ENCODE results near the gene ICA1L.

The ICA1L gene

DNA sequence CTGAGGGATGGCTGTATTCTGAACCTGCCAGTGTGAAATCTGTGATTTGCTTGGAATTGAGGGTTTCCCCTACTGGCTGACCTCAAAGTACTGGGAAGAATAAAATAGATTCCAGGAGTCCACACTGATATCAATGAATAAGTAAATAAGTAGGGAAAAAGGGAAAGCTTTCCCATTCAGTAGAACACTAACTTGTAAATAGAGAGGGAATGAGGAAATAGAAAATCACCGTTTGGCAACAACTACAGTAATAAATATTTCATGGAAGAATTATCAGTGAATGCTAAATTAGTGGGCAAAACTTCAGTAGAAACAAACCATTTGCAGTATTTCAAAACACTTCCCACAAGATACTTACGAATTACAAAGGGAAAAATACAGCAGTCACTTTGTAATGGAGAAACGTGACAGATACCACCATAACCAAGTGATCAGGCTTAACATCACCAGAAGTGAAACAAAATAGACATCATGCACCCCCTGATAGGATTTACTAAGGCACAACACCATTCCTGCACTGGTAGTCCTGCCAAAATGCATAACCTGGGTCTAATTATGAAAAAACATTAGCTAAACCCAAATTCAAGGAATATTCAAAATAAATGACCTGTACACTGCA is 88.5 kb downstream of the ICA1L start:
- DNase-seq (ENCODE audit: low read depth in 2 of 2, low spot score in 1 of 2), result no peak

DNA sequence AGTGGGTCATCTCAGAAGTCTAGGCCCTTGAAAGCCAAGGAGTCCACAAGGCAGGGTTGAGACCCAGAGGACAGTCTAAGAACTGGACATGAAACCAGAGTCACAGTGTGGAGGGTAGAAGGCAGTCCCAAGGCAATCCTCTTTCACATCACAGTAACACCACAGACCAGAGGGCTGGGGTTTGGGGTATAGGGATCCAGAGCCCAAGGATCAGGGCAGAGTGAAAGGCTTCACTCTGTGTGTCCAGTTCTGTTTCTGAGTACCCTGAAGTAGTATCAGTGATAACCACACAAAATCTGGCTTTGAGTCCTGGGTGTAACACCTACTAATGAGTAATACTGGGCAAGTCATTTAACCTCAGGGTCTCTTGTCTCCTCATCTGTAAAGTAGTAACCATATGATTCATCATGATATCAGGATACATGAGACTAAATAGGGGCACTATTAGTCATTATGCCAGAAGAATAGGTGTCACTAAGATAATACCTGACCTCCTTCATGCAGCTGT is 91.0 kb downstream of the ICA1L start:
- no peak for DNase-seq (ENCODE audit: low read depth in 2 of 2, low spot score in 1 of 2)

DNA sequence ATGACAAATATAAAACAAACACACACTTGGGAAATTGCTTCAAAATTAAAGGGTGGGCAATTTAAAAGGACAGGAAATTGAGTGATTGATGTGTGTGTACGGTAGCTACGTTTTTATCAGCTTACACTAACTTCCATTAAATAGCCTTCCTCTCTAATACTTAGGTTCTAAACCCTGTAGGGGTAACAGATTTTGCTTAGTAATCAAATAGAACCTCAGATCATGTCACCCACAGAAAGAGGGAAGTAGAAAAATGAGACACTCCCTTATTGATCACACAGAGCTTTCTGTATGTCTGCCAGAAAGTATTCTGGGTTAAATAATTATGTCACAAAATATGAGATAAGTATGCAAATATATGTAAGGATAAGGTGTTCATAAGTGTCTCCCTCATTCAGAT is 93.3 kb downstream of the ICA1L start:
- DNase-seq (ENCODE audit: low read depth in 2 of 2, low spot score in 1 of 2), result no peak

DNA sequence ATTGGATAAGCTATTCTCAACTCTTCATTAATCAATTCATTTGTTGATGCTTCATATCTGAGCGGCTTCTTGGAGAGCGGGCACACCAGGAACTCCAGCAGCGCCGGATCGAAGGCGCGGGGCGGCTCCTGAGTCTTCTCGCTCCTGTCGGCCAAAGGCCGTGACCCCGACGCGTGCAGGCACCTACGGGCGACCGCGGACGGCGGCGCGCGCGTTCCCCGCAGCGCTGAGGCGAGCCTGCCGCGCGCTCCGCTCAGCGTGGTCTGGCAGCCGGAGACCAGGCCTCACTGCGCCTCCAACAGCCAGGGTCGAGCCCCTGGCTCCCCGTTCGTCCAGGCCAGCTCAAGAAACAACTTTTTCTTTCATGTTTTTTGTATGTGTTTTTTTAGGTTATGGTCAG is 97.5 kb downstream of the ICA1L start:
- DNase-seq (ENCODE audit: low read depth in 2 of 2, low spot score in 1 of 2), result no peak

DNA sequence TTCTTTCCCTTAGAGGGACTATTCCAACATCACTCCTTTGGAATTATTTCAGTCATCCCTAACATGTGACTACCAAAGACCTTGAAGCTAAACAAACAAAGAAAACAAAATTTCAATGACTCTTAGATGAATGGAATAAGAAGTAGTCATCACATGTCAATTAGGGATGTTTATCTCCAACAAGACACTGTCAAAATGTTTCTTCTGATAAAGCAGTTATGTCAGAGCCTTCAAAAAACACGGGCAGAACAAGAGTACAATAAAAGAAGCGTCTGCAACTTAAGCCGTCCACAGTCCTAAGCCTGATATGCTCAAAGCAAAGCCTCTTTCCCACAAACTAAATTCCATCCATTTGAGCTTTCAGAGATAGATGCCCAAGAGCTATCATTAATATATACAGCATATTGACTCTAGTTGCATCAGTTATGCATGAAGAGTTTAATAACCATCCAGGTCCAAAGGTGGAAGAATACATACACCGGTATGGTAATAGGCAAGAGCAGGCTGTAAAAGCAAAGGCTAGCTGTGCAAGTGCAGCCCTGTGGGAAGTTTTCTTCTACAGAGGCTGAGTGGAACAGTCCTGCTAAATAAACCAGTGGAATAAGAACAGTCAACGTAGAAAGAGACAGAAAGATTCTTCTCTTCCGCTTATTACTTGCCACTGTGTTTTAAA is 98.1 kb downstream of the ICA1L start:
- no peak for DNase-seq (ENCODE audit: low read depth in 2 of 2, low spot score in 1 of 2)

DNA sequence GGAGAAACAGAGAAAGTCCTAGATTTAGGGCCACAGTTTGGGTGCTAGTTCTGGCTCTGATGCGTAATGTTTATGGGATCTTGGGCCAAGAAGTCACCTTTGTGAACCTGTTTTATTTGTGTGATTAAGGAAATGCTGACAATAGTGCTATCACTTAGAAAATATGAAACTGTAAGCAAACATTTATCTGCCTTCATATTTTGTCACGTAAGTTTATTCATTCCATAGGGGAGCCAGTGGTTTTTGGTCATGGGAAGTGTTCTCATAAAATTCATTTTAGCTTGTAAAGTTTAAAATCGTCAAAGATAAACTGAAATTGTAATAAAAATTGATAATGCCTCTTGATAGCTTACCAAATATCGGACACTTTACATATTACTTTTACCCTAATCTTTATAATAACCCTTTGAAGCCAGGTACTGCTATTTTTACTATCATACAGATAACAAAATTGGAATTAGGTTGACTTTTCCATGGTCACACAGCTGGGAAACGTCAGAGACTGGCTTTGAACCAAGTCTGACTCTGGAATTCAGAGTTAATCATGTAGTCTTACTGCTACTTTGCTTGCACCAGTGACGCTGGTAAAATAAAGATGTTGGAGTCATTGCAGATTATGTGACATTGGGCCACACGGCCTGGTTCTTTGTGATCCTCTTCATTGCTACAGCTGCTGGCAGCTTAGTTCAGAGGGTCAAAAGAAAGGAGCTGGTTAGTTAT is 99.7 kb downstream of the ICA1L start:
- DNase-seq (ENCODE audit: low read depth in 2 of 2, low spot score in 1 of 2), result no peak

DNA sequence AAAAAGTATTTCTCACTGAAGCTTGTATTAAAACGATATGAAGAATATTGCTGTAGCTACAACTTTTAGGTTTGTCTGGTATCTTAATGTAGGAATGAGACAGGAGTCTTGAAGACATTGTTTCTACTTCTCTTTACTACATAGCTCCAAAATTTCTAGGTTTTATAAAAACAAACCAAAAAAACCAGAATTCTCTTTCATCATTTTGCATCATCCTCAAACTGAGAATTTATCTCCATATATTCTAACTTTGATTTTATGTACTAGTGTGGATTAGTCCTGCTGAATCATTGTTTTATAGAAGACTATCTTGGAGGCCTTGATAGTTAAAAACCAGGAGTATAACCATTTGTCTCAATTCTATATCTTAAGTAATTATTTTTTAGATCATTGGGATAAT is 100.2 kb downstream of the ICA1L start:
- DNase-seq (ENCODE audit: low read depth in 2 of 2, low spot score in 1 of 2), result no peak

DNA sequence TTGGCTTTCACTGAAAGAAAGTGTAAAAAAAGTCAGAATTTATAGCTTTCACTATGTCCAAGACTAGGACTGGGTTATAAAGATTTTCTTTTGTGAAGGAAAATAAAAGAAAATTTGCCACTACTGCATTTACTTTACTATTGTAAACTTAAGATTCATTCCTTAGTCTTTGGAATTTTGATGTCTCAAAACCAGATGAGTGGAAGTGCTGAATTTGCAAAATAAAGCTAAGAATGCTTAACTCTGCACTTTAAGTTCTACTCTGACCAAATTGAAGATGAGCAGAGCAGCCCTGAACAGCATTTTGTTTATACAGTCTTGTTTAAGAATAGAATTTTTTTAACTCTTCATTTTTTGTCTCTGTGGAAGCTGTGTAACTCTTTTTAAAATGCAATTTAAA is 102.4 kb downstream of the ICA1L start:
- no peak for DNase-seq (ENCODE audit: low read depth in 2 of 2, low spot score in 1 of 2)

DNA sequence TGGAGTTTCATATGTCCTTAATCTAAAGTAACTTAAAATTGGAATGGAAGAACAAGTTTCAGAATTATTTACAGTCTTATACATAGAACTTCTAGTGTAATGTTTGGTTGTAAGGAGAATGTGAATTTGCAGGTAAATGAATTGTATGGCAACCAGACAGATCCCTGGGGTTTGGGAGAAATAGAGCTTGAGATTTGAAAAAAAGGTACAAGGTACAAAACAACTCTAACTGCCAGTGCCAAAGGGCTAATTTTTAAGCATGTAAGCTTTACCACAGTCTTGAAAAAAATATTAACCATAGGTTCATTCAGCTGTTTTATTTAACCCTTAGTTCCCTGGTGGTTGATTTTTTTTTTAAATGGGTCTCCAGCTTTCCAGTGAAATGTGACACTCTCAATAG is 103.3 kb downstream of the ICA1L start:
- DNase-seq (ENCODE audit: low read depth in 2 of 2, low spot score in 1 of 2), result no peak

DNA sequence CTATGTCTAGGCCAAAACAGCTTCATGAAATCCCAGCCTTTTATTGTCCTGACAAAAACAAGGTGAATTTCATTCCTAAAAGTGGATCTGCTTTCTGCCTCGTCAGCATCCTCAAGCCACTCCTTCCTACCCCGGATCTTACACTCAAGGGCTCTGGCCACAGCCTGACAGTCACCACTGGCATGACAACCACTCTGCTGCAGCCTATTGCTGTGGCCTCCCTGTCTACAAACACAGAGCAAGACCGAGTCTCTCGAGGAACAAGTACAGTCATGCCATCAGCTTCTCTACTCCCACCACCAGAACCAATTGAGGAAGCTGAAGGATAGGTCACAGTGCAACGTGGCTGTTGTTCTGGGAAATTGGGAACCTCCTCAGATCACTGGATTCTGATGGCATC is 106.1 kb downstream of the ICA1L start:
- no peak for DNase-seq (ENCODE audit: low read depth in 2 of 2, low spot score in 1 of 2)

DNA sequence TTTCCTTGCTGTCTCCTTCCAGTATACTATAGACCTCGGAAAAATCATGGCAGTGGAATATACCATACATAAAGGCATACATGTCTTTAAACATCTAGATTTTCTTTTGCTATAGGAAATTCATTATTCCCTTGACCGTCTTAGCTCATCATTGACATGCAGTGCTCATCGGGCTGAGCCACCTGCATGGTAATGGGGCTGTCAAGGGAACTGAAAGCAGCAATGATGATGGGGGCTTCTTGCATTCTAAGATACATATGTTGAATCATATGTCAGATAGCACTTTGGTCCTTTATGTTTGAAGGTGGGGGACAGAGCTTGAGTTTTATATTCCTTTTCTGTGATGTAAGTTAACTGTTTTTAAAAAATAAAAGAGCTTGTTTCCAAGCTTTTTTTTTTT is 106.6 kb downstream of the ICA1L start:
- DNase-seq (ENCODE audit: low read depth in 2 of 2, low spot score in 1 of 2), result no peak

DNA sequence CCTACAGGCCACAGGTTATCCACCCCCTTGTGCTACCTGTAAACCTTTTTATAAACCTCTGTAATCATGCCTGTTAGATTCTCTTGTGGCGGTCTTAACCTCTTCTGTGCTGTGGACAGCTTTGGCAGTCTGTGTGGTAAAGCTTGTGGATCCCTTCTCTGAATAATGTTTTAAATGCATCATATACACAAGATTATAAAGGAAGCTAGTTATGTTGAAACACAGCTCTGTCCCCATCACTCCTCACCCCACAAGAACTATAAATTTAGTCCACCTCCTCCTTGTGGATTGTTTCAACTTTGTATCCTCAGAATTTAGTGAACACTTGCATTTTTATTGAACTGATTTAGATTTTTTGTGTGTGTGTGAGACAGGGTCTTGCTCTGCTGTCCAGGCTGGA is 107.7 kb downstream of the ICA1L start:
- DNase-seq (ENCODE audit: low read depth in 2 of 2, low spot score in 1 of 2), result no peak

DNA sequence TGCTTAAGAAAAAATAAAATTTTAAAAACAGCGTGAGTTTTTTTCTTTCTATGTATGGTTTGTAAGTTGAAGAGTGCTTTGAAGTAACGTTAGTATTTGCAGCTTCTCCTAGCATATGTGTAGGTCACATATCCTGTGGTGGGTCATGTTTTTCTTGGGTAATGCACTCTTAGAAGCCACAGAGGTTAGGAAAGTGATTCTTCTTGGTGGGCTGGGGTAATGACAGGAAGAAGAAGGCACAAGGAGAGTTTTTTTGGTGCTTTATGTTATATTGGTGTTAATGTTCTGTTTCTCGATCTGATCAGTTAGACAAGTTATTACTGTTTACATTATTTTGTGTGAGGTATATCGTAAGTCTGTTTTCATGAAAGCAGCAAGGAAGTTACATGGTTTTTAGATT is 109.0 kb downstream of the ICA1L start:
- DNase-seq (ENCODE audit: low read depth in 2 of 2, low spot score in 1 of 2), result no peak

DNA sequence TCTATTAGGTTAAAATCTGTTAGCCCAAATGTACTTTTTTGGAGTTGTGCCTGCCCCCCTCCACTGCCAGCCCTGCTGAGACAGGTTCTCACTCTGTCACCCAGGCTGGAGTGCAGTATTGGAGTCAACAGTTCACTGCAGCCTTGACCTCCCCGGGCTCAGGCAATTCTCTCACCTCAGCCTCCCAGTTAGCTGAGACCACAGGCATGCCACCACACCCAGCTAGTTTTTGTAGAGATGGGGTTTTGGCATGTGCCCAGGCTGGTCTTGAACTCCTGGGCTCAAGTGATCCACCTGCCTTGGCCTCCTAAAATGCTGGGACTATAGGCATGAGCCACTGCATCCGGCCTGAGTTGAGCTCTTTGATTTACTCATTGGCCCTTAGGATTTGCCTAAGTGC is 110.7 kb downstream of the ICA1L start:
- DNase-seq (ENCODE audit: low read depth in 2 of 2, low spot score in 1 of 2), result no peak

DNA sequence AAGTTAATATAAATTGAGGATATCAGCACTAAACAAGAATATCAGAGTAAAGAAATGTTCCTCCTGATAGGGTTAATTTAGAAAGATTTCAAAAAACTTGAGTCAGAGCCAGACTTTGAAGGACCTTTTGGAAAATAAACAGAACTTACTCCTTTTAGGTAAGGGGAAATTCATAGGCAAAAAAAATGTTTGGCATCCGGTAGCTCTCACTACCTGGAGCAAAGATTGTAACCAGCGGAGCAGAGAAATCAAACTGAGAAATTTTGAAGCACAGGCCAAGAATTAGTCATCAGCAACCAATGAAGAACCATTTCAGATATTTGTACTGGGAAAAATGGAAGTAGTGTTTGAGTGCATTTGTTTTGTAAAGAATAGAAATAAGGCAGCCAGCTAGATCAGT is 113.0 kb downstream of the ICA1L start:
- DNase-seq (ENCODE audit: low read depth in 2 of 2, low spot score in 1 of 2), result no peak

DNA sequence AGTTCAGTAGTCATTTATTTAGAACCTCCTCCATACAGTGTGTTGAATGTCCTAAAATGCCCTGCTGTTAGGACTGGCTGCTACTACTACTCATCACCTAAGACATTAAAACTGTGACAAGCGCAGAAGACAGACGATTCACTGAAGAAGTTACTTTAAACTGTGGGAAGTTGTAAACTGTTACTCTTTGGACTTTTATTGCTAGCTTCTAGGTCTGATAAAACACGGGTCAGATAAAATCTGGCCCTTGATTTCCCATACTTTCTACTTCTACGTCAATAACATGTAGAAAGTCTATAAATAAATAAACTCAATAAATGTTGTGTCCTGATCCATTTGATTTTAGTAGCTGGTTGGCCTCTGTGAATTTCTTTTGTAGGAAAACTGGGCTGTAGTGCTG is 113.4 kb downstream of the ICA1L start:
- no peak for DNase-seq (ENCODE audit: low read depth in 2 of 2, low spot score in 1 of 2)

DNA sequence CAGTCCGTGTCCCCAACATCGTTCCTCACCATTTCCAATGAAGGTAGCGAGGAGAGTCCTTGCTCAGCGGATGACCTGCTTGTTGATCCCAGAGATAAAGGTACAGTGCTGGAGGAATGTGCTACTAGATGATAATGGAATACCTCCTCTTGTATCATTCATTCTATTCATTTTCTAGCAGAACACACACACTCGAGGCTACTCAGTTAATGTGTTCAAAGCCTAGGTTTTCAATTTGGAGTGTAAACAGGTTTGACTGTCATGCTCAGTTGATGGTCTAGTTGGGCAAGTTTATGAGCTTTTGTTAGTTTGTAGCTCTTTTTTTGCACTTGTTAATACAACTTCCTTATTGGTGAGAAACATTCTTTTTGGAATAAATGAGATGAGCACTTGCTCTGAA is 114.2 kb downstream of the ICA1L start:
- no peak for DNase-seq (ENCODE audit: low read depth in 2 of 2, low spot score in 1 of 2)

DNA sequence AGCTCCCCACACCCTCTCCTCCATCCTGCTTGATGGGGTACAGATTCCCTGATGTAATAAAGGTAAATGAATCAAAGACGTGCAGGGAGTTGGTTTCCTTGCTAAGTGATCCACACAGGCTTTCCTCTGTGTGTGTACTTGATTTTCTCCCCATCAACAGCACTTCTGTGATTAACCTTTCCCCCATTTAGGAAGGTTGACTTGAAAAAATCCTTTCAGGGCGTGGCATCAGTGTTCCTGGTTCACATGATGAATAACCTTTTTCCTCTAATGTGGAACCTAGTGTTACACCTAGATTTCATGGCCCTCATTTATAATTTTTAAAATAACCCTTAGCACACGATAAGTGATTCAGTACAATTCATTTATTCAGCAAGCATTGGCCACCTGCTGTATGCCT is 115.0 kb downstream of the ICA1L start:
- DNase-seq (ENCODE audit: low read depth in 2 of 2, low spot score in 1 of 2), result no peak

DNA sequence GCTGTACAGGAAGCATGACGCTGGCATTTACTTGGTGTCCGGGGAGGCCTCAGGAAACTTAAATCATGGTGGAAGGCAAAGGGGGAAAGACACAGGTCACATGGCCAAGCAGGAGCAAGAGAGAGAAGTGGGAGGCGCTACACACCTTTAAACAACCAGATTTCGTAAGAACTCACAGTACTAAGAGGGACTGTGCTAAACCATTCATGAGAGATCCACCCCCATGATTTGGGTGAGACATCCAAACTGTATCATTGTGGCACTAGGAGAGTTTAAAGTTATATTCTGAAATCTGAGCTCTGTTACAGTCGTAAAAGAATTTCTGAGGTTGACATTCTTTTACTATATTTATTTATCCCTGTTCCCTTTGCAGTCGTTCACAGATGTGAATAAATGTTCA is 116.6 kb downstream of the ICA1L start:
- no peak for DNase-seq (ENCODE audit: low read depth in 2 of 2, low spot score in 1 of 2)

DNA sequence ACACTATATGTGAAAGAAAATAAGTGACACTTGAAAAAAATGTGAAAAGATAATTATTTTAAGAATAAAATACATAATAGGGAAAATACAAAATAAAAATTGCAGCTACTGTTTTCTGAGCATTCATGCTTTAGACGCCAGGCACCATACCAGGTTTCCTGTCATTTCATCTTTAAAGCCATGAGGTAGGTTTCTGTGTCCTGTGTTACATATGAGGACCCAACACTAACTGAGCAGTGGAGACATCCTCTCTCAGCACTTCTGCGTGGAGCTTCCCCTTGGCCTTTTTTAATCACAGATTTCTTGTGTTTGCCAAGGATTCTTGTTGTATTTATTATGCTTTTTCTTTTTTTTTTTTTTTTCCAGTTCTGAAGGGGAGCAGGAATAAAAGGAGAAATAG is 119.5 kb downstream of the ICA1L start:
- DNase-seq (ENCODE audit: low read depth in 2 of 2, low spot score in 1 of 2), result no peak

DNA sequence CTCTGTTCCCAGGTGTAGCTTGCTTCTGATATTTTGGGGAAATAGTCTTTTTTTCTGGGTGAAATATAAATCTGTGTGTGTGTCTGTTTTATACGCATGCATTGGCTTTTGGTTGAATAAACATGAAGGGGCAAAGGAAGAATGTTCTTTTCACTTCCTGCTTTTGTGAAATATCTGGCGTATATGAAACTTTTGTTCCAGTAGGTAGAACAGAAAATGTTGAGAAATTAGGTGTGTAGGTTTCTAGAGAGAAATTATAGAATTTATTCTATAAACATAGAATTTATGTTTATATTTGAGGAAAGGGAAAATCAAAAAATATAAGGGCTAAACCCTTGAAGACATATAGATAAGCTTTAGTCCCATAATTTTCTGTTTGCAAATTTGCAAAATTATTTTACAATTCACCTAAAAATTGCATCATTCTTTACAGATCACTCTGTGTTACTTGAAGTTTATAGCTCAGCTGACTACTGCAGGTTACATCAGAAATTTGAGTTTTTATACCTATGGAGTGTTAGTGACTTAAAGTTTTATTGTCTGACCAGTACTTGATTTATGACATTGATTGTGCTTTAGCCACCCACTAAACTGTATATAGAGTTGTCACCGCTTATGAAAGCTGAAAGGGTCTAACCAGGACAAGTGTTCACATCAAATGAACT is 120.7 kb downstream of the ICA1L start:
- DNase-seq (ENCODE audit: low read depth in 2 of 2, low spot score in 1 of 2), result no peak

DNA sequence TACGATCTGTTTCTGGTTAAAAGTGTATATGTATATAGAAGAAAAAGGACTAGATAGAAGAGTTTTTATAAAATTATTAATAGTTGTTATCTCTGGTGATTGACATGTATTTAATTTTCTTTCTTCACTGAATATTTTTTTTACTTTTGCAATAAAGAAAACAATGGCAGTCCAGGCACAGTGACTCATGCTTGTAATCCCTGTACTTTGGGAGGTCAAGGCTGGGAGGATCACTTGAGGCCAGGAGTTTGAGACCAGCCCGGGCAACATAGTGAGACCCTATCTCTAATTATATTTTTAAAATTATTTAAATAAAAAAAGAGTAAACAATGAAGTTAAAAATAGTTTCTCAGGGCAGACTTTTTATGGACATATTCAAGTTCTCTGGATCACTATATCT is 122.1 kb downstream of the ICA1L start:
- DNase-seq (ENCODE audit: low read depth in 2 of 2, low spot score in 1 of 2), result no peak
